Muscle layer of colon (tissue), 2 donors: ENCODE results near the gene DDX49.
"Not testable (repeated sequence)": the region's sequence is repeated elsewhere in the genome, so short reads cannot be mapped to it uniquely, and the experiment has no call there.

Source experiments
- H3K27ac ChIP-seq: one replicate; pipeline ENCODE4 v1.7.0; 2013; ENCODE audit warnings: low read depth, mild to moderate bottlenecking, low read length, moderate library complexity
- H3K27me3 ChIP-seq, 2 donors: one replicate each; pipeline ENCODE4 v1.7.0; 2013; ENCODE audit warnings: low read length in 2 of 2, mild to moderate bottlenecking in 2 of 2; ENCODE audit not compliant: insufficient read depth in 2 of 2, control insufficient read depth in 1 of 2
- H3K36me3 ChIP-seq: one replicate; pipeline ENCODE4 v1.7.0; 2013; ENCODE audit warnings: mild to moderate bottlenecking, low read length; ENCODE audit not compliant: insufficient read depth
- H3K4me1 ChIP-seq: one replicate; pipeline ENCODE4 v1.7.0; 2013; ENCODE audit warnings: mild to moderate bottlenecking, low read length; ENCODE audit not compliant: insufficient read depth
- H3K4me3 ChIP-seq, 2 donors: one replicate each; pipeline ENCODE4 v1.7.0; 2013; ENCODE audit warnings: low read length in 2 of 2, low read depth in 1 of 2, mild to moderate bottlenecking in 1 of 2, moderate library complexity in 1 of 2
- H3K9ac ChIP-seq: one replicate; pipeline ENCODE4 v1.7.0; 2013; ENCODE audit warnings: low read length
- H3K9me3 ChIP-seq: one replicate; pipeline ENCODE4 v1.7.0; 2013; ENCODE audit warnings: mild to moderate bottlenecking, low read length
- donor health status: abdominal sarcoma.
- donor health status: Adenocarcinoma of cecum.

DDX49 gene

DNA sequence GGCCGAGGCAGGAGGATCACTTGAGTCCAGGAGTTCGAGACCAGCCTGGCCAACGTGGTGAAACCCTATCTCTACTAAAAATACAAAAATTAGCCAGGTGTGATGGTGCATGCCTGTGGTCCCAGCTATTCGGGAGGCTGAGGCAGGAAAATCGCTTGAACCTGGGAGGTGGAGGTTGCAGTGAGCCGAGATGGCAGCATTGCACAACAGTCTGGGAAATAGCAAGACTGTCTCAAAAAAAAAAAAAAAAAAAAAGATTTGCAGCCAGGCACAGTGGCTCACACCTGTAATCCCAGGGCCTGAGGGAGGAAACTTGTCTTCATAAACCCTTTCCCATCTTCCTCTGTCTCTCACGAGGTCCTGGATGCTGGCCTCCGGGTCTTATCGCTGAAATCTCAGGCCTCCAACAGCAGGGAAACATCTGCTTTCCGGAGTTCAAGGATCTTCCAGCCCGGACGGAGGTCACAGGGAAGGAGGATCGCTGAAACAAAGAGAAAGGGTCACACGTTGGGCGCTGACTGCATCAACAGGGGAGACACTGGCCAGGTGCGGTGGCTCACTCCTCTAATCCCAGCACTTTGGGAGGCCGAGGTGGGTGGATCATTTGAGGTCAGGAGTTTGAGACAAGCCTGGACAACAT is 33.0 kb downstream of the DDX49 start:
- H3K27me3 ChIP-seq, H3K4me1 ChIP-seq, H3K9ac ChIP-seq, H3K4me3 ChIP-seq, H3K9me3 ChIP-seq, H3K27ac ChIP-seq, H3K36me3 ChIP-seq: not testable (repeated sequence)

DNA sequence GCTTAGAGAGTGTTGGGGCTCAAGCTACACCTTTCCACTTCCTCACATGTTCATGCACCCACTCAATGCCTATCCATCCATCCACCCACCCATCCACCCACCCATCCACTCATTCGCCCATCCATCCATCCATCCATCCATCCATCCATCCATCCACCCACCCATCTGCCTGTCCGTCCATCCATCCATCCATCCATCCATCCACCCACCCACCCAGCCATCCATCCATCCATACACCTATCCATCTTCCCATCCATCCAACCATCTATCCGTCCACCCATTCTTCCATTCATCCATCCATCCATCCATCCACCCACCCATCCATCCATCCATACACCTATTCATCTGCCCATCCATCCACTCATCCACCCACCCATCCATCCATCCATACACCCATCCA is 34.6 kb downstream of the DDX49 start:
- Histone ChIP-seq H3K9me3 (no peaks in the 10 kb centered on the region), H3K27ac (no peak overlapping the region), H3K27me3 (no peaks in the 10 kb centered on the region)

DNA sequence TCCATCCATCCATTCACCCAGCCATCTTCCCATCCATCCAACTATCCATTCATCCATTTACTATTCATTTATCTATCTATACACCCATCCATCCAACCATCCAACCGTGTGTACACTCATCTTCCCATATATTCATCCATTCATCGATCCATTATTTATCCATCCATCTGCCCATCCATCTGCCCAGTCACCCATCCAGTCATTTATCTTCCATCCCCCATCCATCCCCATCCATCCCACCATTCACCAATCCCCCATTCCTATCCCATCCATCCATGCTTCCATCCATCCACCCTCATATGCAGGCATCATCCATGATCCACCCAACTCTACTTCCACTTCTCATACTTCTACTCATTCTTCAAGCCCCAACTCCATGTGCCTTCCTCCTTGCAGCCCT is 35.5 kb downstream of the DDX49 start:
- Histone ChIP-seq H3K4me1 (no peaks in the 10 kb centered on the region), H3K27me3 (no peaks in the 10 kb centered on the region), H3K36me3 (no peaks in the 10 kb centered on the region), H3K4me3 (no peak overlapping the region), H3K9me3 (no peaks in the 10 kb centered on the region), H3K27ac (no peak overlapping the region), H3K9ac (no peak overlapping the region)

More for the DNA sequence above, 34.6 kb downstream of the DDX49 start:
- Histone ChIP-seq H3K36me3 (no peaks in the 10 kb centered on the region), H3K9ac (no peak overlapping the region), H3K4me3 (no peak overlapping the region), H3K4me1 (no peaks in the 10 kb centered on the region)

DNA sequence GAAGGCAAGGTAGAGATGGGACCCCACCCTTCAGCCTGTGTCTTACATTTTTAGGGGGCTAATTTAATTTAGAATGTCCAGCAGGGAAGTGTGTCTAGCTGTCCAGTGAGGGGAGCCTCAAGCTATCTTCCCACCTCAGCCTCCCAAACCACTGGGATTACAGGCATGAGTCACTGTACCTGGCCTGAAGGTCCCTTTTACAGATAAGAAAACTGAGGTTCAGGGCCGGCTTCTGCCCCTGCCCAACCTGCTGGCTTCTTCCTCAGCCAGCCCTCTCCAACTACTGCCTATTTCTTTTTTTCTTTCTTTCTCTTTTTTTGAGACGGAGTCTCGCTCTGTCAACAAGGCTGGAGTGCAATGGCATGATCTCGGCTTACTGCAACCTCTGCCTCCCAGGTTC is 40.9 kb downstream of the DDX49 start:
- H3K27ac ChIP-seq, result no peak overlapping the region
- no peaks in the 10 kb centered on the region for H3K4me1 ChIP-seq
- no peak overlapping the region for H3K4me3 ChIP-seq
- H3K27me3 ChIP-seq, result peaks cover 0 to 5% of the 10 kb centered on the region in 2 donors
- H3K9me3 ChIP-seq, result no peaks in the 10 kb centered on the region
- H3K9ac ChIP-seq, result no peak overlapping the region
- no peaks in the 10 kb centered on the region for H3K36me3 ChIP-seq

DNA sequence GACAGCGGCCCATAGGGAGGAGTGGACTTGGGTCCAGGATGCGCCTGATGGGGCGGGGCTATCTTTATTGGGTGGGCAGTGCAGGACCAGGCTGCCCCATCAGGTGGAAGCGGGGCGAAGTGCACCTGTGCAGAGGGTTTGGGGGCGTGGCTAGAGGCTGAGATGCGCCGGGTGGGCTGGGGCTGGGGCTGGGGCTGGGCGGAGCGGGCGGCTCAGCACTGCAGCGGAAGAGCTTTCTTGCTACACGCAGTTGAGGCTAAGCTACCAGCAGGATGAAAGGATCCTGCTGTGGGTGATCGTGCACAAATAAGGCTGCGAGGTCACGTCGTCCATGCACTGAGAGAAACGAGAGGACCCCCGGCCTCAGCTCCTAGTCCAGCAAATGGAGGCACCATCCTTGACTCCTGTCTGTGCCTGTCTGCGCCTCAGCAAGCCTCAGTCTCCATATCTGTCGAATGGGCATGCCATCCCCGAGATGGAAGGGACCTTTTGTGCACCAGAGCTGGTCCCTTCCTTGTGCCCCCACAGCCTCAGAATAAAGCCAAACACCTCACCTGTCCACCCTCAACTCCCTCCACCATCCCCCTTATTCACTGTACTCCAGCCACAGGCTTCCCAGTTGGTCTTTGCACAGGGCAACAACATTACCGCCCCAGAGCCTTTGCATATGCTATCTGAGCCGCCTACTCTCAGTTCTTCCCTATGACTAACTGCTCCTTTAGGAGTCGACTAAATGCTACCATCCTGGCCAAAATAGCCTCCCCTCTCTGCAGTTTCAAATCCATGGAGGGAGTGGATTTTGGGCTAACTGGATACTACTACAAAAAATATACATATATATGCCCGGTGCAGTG is 42.5 kb downstream of the DDX49 start:
- H3K4me1 ChIP-seq, result no peaks in the 10 kb centered on the region
- H3K27me3 ChIP-seq, result peaks cover 0 to 5% of the 10 kb centered on the region in 2 donors
- no peak overlapping the region for H3K27ac ChIP-seq
- H3K4me3 ChIP-seq, result no peak overlapping the region
- H3K36me3 ChIP-seq, result no peaks in the 10 kb centered on the region
- H3K9ac ChIP-seq, result no peak overlapping the region
- no peaks in the 10 kb centered on the region for H3K9me3 ChIP-seq

DNA sequence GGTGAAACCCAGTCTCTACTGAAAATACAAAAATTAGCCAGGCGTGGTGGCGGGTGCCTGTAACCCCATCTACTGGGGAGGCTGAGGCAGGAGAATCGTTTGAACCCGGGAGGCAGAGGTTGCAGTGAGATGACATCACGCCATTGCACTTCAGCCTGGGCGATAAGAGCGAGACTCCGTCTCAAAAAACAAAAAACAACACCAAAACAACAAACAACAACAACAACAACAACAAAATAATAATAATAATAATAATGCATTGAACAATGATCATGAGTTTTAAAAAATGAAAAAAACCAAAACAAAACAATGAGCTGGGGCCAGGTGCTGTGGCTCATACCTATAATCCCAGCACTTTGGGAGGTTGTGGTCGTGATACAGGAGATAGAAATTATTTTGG is 44.6 kb downstream of the DDX49 start:
- H3K4me3 ChIP-seq, result no peak overlapping the region
- H3K36me3 ChIP-seq, result no peaks in the 10 kb centered on the region
- H3K9me3 ChIP-seq, result no peaks in the 10 kb centered on the region
- no peak overlapping the region for H3K27ac ChIP-seq
- no peak overlapping the region for H3K9ac ChIP-seq
- peaks cover 0 to 5% of the 10 kb centered on the region in 2 donors for H3K27me3 ChIP-seq
- H3K4me1 ChIP-seq, result no peaks in the 10 kb centered on the region

DNA sequence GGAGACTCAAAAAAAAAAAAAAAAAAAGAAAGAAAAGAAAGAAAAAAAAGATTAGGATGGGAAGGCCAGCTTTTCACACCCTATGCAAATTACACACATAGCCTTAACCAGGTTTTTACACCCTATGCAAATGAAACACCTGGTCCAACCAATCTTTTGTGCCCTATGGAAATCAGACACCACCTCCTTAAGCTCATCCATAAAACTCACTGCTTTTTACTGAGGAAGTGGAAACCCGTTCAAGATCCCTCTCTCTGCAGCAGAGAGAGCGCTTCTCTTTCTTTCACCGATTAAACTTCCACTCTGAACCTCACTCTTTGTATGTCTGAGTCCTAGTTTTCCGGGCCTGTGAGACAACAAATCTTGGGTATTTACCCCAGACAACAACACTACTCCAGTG is 46.8 kb downstream of the DDX49 start:
- peaks cover 0 to 5% of the 10 kb centered on the region in 2 donors for H3K27me3 ChIP-seq
- no peaks in the 10 kb centered on the region for H3K9me3 ChIP-seq
- no peak overlapping the region for H3K4me3 ChIP-seq
- H3K27ac ChIP-seq, result no peak overlapping the region
- H3K4me1 ChIP-seq, result no peaks in the 10 kb centered on the region
- no peak overlapping the region for H3K9ac ChIP-seq
- no peaks in the 10 kb centered on the region for H3K36me3 ChIP-seq

DNA sequence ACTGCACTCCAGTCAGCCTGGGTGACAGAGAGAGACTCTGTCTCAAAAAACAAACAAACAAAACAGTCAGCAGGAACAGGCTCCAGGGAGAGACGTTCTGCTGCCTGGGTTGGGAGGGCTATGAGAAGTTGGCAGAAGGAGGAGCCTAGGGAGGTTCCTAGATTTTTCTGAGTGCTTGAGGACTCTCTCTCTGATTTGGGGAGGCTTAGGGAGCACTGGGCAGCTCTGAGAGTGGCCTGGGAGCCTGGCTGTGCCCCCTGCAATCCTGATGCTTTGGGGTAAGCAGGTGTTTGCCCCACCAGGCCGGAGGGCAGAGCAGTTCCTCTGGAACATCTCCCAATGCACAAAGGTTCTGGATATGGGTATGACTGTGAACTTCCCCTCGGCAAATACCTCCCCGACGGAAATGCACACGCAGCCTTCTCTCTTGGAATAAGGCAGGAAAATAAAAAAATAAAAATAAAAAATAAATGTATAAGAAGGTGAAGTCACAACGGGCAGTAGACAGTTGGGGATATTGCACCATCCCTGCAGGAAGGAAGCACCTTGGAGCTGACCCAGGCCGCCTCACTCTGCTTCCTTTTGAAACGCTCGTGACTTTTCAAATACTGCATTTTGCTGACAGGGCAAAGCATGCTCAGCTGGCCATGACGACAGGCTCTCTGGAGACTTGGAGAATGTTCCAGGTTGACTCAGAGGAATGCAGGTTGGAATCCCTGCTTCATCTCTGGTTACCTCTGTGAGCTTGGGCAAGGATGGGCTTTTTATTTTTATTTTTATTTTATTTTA is 48.0 kb downstream of the DDX49 start:
- Histone ChIP-seq H3K9me3 (no peaks in the 10 kb centered on the region), H3K36me3 (no peaks in the 10 kb centered on the region), H3K9ac (no peak overlapping the region), H3K4me3 (no peak overlapping the region), H3K4me1 (no peaks in the 10 kb centered on the region), H3K27ac (no peak overlapping the region), H3K27me3 (no peaks in the 10 kb centered on the region)

DNA sequence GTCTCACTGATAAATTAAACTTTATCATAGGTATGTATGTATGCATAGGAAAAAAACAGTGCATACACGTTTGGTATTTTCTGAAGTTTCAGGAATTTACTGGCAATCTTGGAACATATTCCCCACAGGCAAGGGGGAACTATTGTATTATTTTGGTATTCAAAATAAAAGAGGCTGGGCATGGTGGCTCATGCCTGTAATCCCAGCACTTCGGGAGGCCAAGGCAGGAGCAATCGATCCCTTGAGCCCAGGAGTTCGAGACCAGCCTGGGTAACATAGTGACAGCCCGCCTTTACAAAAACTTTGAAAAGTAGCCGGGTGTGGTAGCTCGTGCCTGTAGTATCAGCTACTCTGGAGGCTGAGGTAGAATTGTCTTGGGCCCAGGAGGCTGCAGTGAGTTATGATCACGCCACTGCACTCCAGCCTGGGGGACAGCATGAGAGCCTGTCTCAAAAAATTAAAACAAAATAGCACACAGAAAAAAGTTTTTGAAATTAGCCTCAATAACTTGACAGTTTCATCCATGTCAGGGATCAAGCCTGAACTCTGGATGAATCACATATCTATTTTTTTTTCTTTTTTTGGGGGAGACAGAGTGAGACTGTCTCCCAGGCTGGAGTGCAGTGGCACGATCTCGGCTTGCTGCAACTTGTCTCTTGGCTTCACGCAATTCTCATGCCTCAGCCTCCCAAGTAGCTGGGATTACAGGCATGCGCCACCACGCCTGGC is 50.6 kb downstream of the DDX49 start:
- H3K27me3 ChIP-seq, result no peaks in the 10 kb centered on the region
- H3K9me3 ChIP-seq, result no peaks in the 10 kb centered on the region
- no peaks in the 10 kb centered on the region for H3K36me3 ChIP-seq
- H3K4me1 ChIP-seq, result no peaks in the 10 kb centered on the region
- H3K4me3 ChIP-seq, result no peak overlapping the region
- no peak overlapping the region for H3K9ac ChIP-seq
- no peak overlapping the region for H3K27ac ChIP-seq

DNA sequence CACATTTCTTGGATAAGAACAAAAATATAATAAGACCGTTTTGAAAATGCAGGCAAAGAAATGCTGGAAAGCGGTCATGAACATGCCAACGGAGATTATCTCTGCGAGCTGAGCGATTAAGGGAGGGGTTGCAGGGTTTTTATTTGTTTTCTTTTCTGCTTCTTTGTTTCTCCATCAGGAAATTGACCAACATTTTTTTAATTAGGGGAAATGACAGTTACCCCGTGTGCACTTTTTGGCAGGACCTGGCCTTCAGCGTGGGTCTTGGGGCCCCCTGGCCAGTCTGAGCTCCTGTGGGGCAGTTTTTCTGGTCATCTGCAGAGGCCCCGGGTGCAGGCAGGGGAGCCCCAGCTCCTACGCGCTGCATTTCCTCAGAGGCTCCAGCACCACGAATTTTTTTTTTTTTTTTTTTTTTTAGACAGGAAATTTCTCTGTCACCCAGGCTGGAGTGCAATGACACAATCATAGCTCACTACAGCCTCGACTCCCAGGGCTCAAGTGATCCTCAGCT is 52.8 kb downstream of the DDX49 start:
- no peak overlapping the region for H3K4me3 ChIP-seq
- H3K27me3 ChIP-seq, result no peaks in the 10 kb centered on the region
- H3K27ac ChIP-seq, result no peak overlapping the region
- no peak overlapping the region for H3K9ac ChIP-seq
- no peaks in the 10 kb centered on the region for H3K9me3 ChIP-seq
- no peaks in the 10 kb centered on the region for H3K4me1 ChIP-seq
- H3K36me3 ChIP-seq, result no peaks in the 10 kb centered on the region

DNA sequence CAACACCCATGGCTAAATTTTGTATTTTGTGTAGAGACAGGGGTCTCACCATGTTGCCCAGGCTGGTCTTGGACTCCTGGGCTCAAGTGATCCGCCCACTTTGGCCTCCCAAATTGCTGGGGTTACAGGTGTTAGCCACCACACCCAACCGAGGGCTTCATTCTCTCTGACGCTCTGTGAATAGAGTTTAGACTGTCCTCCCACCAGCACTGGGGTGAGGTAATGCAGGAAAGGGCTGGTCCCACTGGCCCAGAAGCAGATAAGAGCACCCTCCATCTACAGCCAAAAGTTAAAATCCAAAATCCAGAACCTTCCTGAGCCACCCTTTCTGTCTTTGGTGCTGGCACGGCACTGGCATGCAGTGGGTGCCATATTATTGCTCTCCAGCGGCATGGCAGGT is 53.3 kb downstream of the DDX49 start:
- no peak overlapping the region for H3K9ac ChIP-seq
- H3K4me1 ChIP-seq, result no peaks in the 10 kb centered on the region
- no peak overlapping the region for H3K4me3 ChIP-seq
- H3K9me3 ChIP-seq, result no peaks in the 10 kb centered on the region
- H3K36me3 ChIP-seq, result no peaks in the 10 kb centered on the region
- H3K27ac ChIP-seq, result no peak overlapping the region
- H3K27me3 ChIP-seq, result no peaks in the 10 kb centered on the region
